Nephron progenitor cell (in vitro differentiated cells): ENCODE data around the gene CDC37.

Experiments
- DNase-seq: peaks from one replicate; pipeline ENCODE4 v3.0.0; 2021
- H3K27ac Mint-ChIP-seq: 2 replicates; pipeline ENCODE4 v1.8.0; 2021; ENCODE audit warnings: mild to moderate bottlenecking, moderate library complexity, mixed read lengths
- H3K27me3 Mint-ChIP-seq: 2 replicates; pipeline ENCODE4 v1.8.0; 2021; ENCODE audit warnings: mild to moderate bottlenecking, low read depth, mixed read lengths; ENCODE audit not compliant: poor library complexity
- H3K36me3 Mint-ChIP-seq: 2 replicates; pipeline ENCODE4 v1.8.0; 2021; ENCODE audit warnings: low read depth, mixed read lengths
- H3K4me1 Mint-ChIP-seq: 2 replicates; pipeline ENCODE4 v1.8.0; 2021; ENCODE audit warnings: mixed read lengths
- H3K4me3 Mint-ChIP-seq: 2 replicates; pipeline ENCODE4 v1.8.0; 2021; ENCODE audit warnings: mild to moderate bottlenecking, moderate library complexity, mixed read lengths
- H3K9me3 Mint-ChIP-seq: 2 replicates; pipeline ENCODE4 v1.8.0; 2021; ENCODE audit warnings: mild to moderate bottlenecking, moderate library complexity, mixed read lengths
- CTCF ChIP-seq: fragments of 200-600 bp; sonication (generic); IDR thresholded peaks from 2 replicates; pipeline ENCODE4 v1.5.0; 2021; ENCODE audit warnings: antibody characterized with exemption

Gene CDC37

GRCh38 chr19:10395003-10395402 is 8.3 kb downstream of the CDC37 start:
- DNase-seq: no peak
- no peak for TF ChIP-seq CTCF
- Mint-ChIP-seq H3K27me3 (no peaks in the 10 kb centered on the region), H3K9me3 (no peaks in the 10 kb centered on the region), H3K4me3 (no peak overlapping the region), H3K36me3 (peaks cover 36% of the 10 kb centered on the region), H3K4me1 (no peaks in the 10 kb centered on the region), H3K27ac (no peak overlapping the region)

GRCh38 chr19:10393137-10393536 is 10.2 kb downstream of the CDC37 start:
- Mint-ChIP-seq H3K9me3 (no peaks in the 10 kb centered on the region), H3K4me3 (no peak overlapping the region), H3K27ac (no peak overlapping the region), H3K4me1 (no peaks in the 10 kb centered on the region), H3K27me3 (no peaks in the 10 kb centered on the region), H3K36me3 (peaks cover 31% of the 10 kb centered on the region)
- no peak for TF ChIP-seq CTCF
- no peak for DNase-seq

GRCh38 chr19:10392120-10392519 is 11.2 kb downstream of the CDC37 start:
- Mint-ChIP-seq H3K9me3 (no peaks in the 10 kb centered on the region), H3K27me3 (no peaks in the 10 kb centered on the region), H3K4me3 (no peak overlapping the region), H3K27ac (no peak overlapping the region), H3K36me3 (peaks cover 31% of the 10 kb centered on the region), H3K4me1 (no peaks in the 10 kb centered on the region)
- no peak for TF ChIP-seq CTCF
- DNase-seq: no peak

- Mint-ChIP-seq H3K9me3 (no peaks in the 10 kb centered on the region), H3K4me3 (no peak overlapping the region), H3K4me1 (no peaks in the 10 kb centered on the region), H3K36me3 (peaks cover 19% of the 10 kb centered on the region), H3K27me3 (peaks cover 6% of the 10 kb centered on the region), H3K27ac (peak overlapping the region; percentile 60)
- peak; percentile 70 for TF ChIP-seq CTCF
- peak; percentile 76 for DNase-seq
Observed at GRCh38 chr19:10390652-10391286, 12.6 kb downstream of the CDC37 start.

DNA sequence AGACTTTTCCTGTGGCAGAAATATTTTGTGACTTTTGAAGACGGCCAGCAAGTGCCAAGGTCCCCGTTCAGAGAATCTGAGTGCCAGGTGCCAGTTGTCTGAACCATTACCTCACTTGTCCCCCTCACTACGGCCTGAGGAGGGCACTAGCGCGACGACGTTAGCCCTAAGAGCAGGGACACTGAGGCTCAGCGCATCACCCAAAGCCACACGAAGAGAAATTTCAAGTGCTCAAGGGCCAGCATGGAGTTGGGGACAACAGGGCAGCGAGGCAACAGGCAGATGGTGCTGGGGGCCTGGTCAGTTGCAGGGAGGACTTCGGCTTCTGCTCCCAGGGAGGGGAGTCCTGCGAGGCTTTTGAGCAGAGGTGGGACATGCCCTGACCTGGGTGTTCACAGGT is 13.5 kb downstream of the CDC37 start:
- no peak for DNase-seq

More for the DNA sequence above, 13.5 kb downstream of the CDC37 start:
- H3K9me3 Mint-ChIP-seq: no peaks in the 10 kb centered on the region
- H3K27me3 Mint-ChIP-seq: peaks cover 7% of the 10 kb centered on the region
- no peak overlapping the region for H3K27ac Mint-ChIP-seq
- no peak for TF ChIP-seq CTCF
- H3K36me3 Mint-ChIP-seq: peaks cover 15% of the 10 kb centered on the region
- no peak overlapping the region for H3K4me3 Mint-ChIP-seq
- no peaks in the 10 kb centered on the region for H3K4me1 Mint-ChIP-seq
